Testis (tissue), 2 donors: Measurements from ENCODE around the gene MTPN.

ENCODE experiments used
- CTCF ChIP-seq, 3 experiments: fragments of 450-650 bp in 2 of 3; fragments of 200-600 bp in 1 of 3; sonication (generic) in 1 of 3; IDR thresholded peaks; one replicate each; pipeline ENCODE4 v1.5.1; 2016 to 2019; ENCODE audit warnings: antibody characterized with exemption in 3 of 3, mild to moderate bottlenecking in 2 of 3, moderate library complexity in 1 of 3
- POLR2A ChIP-seq: fragments of 450-650 bp; IDR thresholded peaks from one replicate; pipeline ENCODE4 v1.6.1; 2017; ENCODE audit warnings: antibody characterized with exemption, mild to moderate bottlenecking, moderate library complexity

- TF ChIP-seq CTCF (IDR thresholded peaks at IDR 0.05), result no peak
- TF ChIP-seq POLR2A, result no peak
These were observed 4.9 kb upstream of the MTPN start for GRCh38 chr7:135981958-135982646.
